ENCODE data around the gene UGT1A10.
"Not testable (repeated sequence)": the region's sequence is repeated elsewhere in the genome, so short reads cannot be mapped to it uniquely, and the experiment has no call there.

Gene UGT1A10

DNA sequence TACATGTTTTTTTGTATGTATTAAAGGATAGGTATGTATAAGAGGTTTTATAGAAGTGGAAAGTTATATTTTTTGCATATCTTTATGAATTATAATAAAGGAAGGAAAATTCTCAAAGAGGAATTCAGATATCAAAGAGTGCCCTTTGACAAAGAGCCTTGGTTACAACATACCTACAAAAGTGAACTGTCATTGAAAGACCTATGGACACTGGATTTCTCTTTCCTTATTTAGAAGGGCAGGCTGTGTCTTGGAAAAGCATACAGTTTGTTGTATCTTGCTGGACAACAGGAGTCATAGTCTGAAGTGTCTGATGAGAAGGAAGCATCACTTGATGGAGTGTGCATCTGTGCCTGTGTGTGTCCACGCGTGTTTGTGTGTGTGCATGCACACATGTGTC is 15.2 kb downstream of the UGT1A10 start:
- H3K9ac ChIP-seq = no peak overlapping the region
- H3K79me2 ChIP-seq = no peaks in the 10 kb centered on the region
- H3K27ac ChIP-seq = no peak overlapping the region
- H2AFZ ChIP-seq = no peak overlapping the region
- TF ChIP-seq, protein P1, sequence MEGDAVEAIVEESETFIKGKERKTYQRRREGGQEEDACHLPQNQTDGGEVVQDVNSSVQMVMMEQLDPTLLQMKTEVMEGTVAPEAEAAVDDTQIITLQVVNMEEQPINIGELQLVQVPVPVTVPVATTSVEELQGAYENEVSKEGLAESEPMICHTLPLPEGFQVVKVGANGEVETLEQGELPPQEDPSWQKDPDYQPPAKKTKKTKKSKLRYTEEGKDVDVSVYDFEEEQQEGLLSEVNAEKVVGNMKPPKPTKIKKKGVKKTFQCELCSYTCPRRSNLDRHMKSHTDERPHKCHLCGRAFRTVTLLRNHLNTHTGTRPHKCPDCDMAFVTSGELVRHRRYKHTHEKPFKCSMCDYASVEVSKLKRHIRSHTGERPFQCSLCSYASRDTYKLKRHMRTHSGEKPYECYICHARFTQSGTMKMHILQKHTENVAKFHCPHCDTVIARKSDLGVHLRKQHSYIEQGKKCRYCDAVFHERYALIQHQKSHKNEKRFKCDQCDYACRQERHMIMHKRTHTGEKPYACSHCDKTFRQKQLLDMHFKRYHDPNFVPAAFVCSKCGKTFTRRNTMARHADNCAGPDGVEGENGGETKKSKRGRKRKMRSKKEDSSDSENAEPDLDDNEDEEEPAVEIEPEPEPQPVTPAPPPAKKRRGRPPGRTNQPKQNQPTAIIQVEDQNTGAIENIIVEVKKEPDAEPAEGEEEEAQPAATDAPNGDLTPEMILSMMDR (IDR thresholded peaks at IDR 0.05) = no peak
- H3K4me1 ChIP-seq = no peaks in the 10 kb centered on the region
- H3K4me2 ChIP-seq (ENCODE audit: low read length) = no peak overlapping the region
- no peak overlapping the region for H3K4me3 ChIP-seq (ENCODE audit: low read depth, low read length)
- no peaks in the 10 kb centered on the region for H3K36me3 ChIP-seq (ENCODE audit: control insufficient read depth, insufficient read depth, low read length)
- no peaks in the 10 kb centered on the region for H3K9me3 ChIP-seq (ENCODE audit: control insufficient read depth, low read length)
- H3K27me3 ChIP-seq (ENCODE audit: control insufficient read depth, insufficient read depth, low read length) = no peaks in the 10 kb centered on the region

DNA sequence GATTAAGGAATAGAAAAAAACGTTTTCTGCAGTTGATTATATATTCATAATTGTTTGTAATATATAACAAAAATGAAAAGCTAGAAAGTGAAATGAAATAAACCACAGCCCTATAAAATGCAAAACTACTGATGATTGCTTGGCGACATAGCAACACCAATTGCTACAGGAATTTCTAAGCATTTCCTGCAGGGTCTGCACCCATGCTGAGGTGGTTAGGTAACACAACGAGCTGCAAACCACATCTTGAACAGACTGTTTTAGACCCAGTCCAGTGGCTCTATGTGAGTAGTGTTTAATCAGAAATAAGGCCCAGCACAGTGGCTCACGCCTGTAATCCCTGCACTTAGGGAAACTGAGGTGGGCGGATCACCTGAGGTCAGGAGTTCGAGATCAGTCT is 18.3 kb downstream of the UGT1A10 start:
- Histone ChIP-seq H3K4me1 (no peaks in the 10 kb centered on the region), H3K27ac (no peak overlapping the region), H3K27me3 (ENCODE audit: control insufficient read depth, insufficient read depth, low read length) (no peaks in the 10 kb centered on the region), H3K79me2 (no peaks in the 10 kb centered on the region), H3K9me3 (ENCODE audit: control insufficient read depth, low read length) (no peaks in the 10 kb centered on the region), H3K9ac (no peak overlapping the region), H3K36me3 (ENCODE audit: control insufficient read depth, insufficient read depth, low read length) (no peaks in the 10 kb centered on the region), H2AFZ (no peak overlapping the region), H3K4me2 (ENCODE audit: low read length) (no peak overlapping the region), H3K4me3 (ENCODE audit: low read depth, low read length) (no peak overlapping the region)
- TF ChIP-seq, protein P1 (IDR thresholded peaks at IDR 0.05) = no peak

DNA sequence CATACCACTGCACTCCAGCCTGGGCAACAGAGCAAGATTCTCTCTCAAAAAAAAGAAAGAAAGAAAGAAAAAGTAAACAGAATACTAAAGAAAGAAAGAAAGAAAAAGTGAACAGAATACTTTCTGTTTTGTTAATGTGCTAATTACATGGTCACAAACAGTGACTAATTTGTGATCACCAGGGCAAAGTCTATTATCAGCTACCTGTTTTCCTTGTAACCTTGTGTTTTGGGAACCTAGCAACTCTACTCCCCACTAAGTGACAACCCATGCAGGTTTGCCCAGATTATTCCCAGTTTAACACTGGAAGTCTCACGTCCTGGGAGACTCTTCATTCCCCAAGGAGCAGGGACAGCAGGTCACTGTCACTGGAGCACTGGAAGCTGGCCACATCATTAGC is 18.8 kb downstream of the UGT1A10 start:
- Histone ChIP-seq H3K27me3 (ENCODE audit: control insufficient read depth, insufficient read depth, low read length) (no peaks in the 10 kb centered on the region), H3K4me3 (ENCODE audit: low read depth, low read length) (no peak overlapping the region), H3K79me2 (no peaks in the 10 kb centered on the region), H3K4me2 (ENCODE audit: low read length) (no peak overlapping the region), H3K27ac (no peak overlapping the region), H3K9ac (no peak overlapping the region), H3K9me3 (ENCODE audit: control insufficient read depth, low read length) (no peaks in the 10 kb centered on the region), H3K4me1 (no peaks in the 10 kb centered on the region), H3K36me3 (ENCODE audit: control insufficient read depth, insufficient read depth, low read length) (no peaks in the 10 kb centered on the region), H2AFZ (no peak overlapping the region)
- TF ChIP-seq, protein P1 (IDR thresholded peaks at IDR 0.05) = no peak

DNA sequence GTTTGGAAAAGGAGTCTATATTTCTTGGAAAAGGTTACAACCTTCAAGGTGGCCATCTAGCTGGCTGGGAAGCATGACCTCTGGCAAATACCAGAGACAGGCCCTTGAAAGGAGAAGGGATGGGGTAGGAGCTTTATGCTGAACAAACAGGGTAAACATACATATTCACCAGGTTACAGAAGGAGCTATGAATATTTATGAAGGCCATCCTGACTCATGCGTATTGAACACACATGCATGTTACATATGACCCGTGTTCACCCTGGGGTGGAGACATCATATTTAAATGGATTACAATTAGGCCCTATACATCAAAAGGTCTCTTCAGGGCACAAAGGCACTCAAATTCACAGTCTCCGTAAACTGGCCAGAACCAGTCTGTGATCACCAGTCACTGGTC is 19.7 kb downstream of the UGT1A10 start:
- not testable (repeated sequence) for H3K9ac ChIP-seq; H3K4me2 ChIP-seq (ENCODE audit: low read length); H3K4me3 ChIP-seq (ENCODE audit: low read depth, low read length); H3K9me3 ChIP-seq (ENCODE audit: control insufficient read depth, low read length); H3K79me2 ChIP-seq; H2AFZ ChIP-seq; H3K27me3 ChIP-seq (ENCODE audit: control insufficient read depth, insufficient read depth, low read length); H3K36me3 ChIP-seq (ENCODE audit: control insufficient read depth, insufficient read depth, low read length); H3K27ac ChIP-seq; H3K4me1 ChIP-seq

DNA sequence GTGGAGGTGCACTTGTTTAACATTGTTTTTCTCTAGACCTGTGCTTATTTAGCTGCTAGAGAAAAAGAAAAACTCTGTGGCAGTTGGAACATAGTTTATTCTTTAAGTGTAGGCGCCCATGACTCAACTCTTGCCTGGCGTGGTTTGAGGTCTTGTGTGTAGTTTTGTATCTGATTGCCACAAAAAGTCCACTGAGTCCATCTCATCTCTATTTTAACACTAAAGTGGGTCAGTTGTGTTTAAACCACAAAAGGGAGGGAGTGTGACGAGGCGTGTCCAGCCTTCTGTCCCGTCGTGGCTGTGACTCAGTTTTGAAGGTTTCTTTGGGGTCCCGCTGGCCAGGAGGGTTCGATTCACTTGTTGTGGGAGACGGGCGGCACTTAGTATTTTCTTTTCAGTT is 20.2 kb downstream of the UGT1A10 start:
- TF ChIP-seq, protein P1 (IDR thresholded peaks at IDR 0.05) = no peak
- no peaks in the 10 kb centered on the region for H3K79me2 ChIP-seq
- H3K9ac ChIP-seq = no peak overlapping the region

More for the DNA sequence above, 20.2 kb downstream of the UGT1A10 start:
- no peak overlapping the region for H3K4me3 ChIP-seq (ENCODE audit: low read depth, low read length)
- no peaks in the 10 kb centered on the region for H3K27me3 ChIP-seq (ENCODE audit: control insufficient read depth, insufficient read depth, low read length)
- H2AFZ ChIP-seq = no peak overlapping the region
- H3K4me1 ChIP-seq = no peaks in the 10 kb centered on the region
- no peaks in the 10 kb centered on the region for H3K9me3 ChIP-seq (ENCODE audit: control insufficient read depth, low read length)
- H3K36me3 ChIP-seq (ENCODE audit: control insufficient read depth, insufficient read depth, low read length) = no peaks in the 10 kb centered on the region
- no peak overlapping the region for H3K27ac ChIP-seq
- no peak overlapping the region for H3K4me2 ChIP-seq (ENCODE audit: low read length)
